Glomerular endothelial cell (primary cell): ENCODE measurements around the gene NATD1. TPM values are rescaled to one million over a fixed set of nuclear protein-coding genes. Genes with fewer than 3 reads are reported as not detected.
"Not testable (repeated sequence)": the region's sequence is repeated elsewhere in the genome, so short reads cannot be mapped to it uniquely, and the experiment has no call there.

ENCODE experiments used
- DNase-seq: peaks from one replicate; pipeline ENCODE4 v3.0.0-alpha.2; 2011; ENCODE audit warnings: low read depth, low spot score; ENCODE audit errors: extremely low read depth
- total RNA-seq: library from RNA; depleted of rRNA; stranded (reverse); fragments of >200 nt; gene quantifications from 2 replicates; pipeline ENCODE4 v1.2.3, GENCODE V29; 2015

NATD1 gene
- total RNA-seq, 1 donor from 2014 or later: 13.9 TPM

- DNase-seq: no peak
These were observed 4.7 kb downstream of the NATD1 start for GRCh38 chr17:21248500-21248899.

GRCh38 chr17:21247552-21248258 is 5.5 kb downstream of the NATD1 start:
- DNase-seq: no peak

GRCh38 chr17:21246698-21247097 is 6.5 kb downstream of the NATD1 start:
- DNase-seq: no peak

- DNase-seq: no peak
These were observed 7.5 kb downstream of the NATD1 start for GRCh38 chr17:21245639-21246084.

GRCh38 chr17:21243516-21244303 is 9.5 kb downstream of the NATD1 start:
- no peak for DNase-seq

GRCh38 chr17:21242780-21243515 is 10.3 kb downstream of the NATD1 start:
- no peak for DNase-seq

GRCh38 chr17:21242026-21242697 is 11.0 kb downstream of the NATD1 start:
- DNase-seq: no peak

GRCh38 chr17:21241564-21241963 is 11.6 kb downstream of the NATD1 start:
- no peak for DNase-seq

- no peak for DNase-seq
These were observed 12.7 kb downstream of the NATD1 start for GRCh38 chr17:21240369-21241055.

GRCh38 chr17:21239680-21240368 is 13.4 kb downstream of the NATD1 start:
- DNase-seq: no peak

- DNase-seq: no peak
These were observed 17.3 kb downstream of the NATD1 start for GRCh38 chr17:21235921-21236320.

- no peak for DNase-seq
These were observed 19.4 kb downstream of the NATD1 start for GRCh38 chr17:21233581-21234347.

GRCh38 chr17:21232033-21232749 is 21.0 kb downstream of the NATD1 start:
- DNase-seq: no peak

GRCh38 chr17:21231533-21231932 is 21.7 kb downstream of the NATD1 start:
- DNase-seq: no peak

- DNase-seq: no peak
These were observed 24.4 kb downstream of the NATD1 start for GRCh38 chr17:21228845-21229244.

- DNase-seq: no peak
These were observed 25.1 kb downstream of the NATD1 start for GRCh38 chr17:21228111-21228510.

GRCh38 chr17:21227277-21227676 is 25.9 kb downstream of the NATD1 start:
- DNase-seq: not testable (repeated sequence)

GRCh38 chr17:21223086-21223485 is 30.1 kb downstream of the NATD1 start:
- no peak for DNase-seq
